ENCODE results near the gene FUT3. TPM values are rescaled to one million over a fixed set of nuclear protein-coding genes. Genes with fewer than 3 reads are reported as not detected.

Gene FUT3
- 0.26 and 0.34 TPM in 2 replicates for total RNA-seq (2022)
- Bru-seq, nascent RNA: not detected
- BruChase-seq, experiment 1, labeled RNA remaining after a 2-hour chase: percentile 24 among the genes with signal in this experiment
- percentile 39 among the genes with signal in this experiment for BruChase-seq, experiment 2, labeled RNA remaining after a 6-hour chase
- long read RNA-seq: 0 reads

DNA sequence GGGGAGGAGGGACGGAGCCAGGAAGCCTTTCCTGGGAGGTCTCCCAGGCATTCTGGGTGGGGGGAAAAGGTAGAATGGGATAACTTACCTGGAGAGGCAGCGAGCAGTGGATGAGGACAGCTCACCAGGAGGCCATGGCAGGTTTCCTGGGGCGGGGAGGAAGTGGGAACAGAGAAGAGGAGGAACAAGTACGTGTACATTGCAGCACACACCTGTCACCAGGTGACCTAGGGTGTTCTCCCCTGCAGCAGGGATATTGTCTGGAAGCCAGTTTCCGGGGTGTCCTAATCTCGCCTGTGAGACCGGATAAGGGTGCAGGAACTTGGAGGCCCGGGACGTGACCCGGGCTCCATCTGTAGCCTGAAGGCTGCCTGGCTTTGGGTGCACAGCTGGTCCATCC, at the start of gene FUT3:
TSS of gene FUT3 (minus strand) at position 148 of the 400 bp plus-strand sequence.
- H3K27me3 Mint-ChIP-seq (ENCODE audit: insufficient read depth, unreplicated experiment): no peaks in the 10 kb centered on the region
- no peak within 1 kb of the TSS for H3K4me3 ChIP-seq (ENCODE audit: low read depth, low read length)
- BruUV-seq (replicated peaks): no TSS peak
- no peaks in the 10 kb centered on the region for H3K36me3 Mint-ChIP-seq (ENCODE audit: insufficient read depth, unreplicated experiment)
- POLR2A ChIA-PET: no interaction called here
- no peak within 1 kb of the TSS for H3K4me3 Mint-ChIP-seq (ENCODE audit: unreplicated experiment)
- no peaks in the 10 kb centered on the region for H3K4me1 Mint-ChIP-seq (ENCODE audit: low read depth, unreplicated experiment)
- H3K9me3 ChIP-seq: no peaks in the 10 kb centered on the region
- no peaks in the 10 kb centered on the region for H3K4me1 ChIP-seq
- CTCF ChIA-PET: interaction anchor here (0.7 kb wide), 1 partner anchor 13 kb away, joined by 3 read pairs; no protein-coding TSS in a partner anchor
- H3K36me3 ChIP-seq (ENCODE audit: control insufficient read depth, insufficient read depth, low read length): no peaks in the 10 kb centered on the region
- no peak within 1 kb of the TSS for H3K27ac Mint-ChIP-seq (ENCODE audit: unreplicated experiment)
- H3K9me3 Mint-ChIP-seq (ENCODE audit: unreplicated experiment): no peaks in the 10 kb centered on the region
- DNase-seq: no peak
- no peaks in the 10 kb centered on the region for H3K27me3 ChIP-seq (replicated peaks; ENCODE audit: control insufficient read depth, insufficient read depth, low read length)
- intact Hi-C loops (cut with micrococcal nuclease; ENCODE audit: unreplicated experiment): no loop called here
- TF ChIP-seq, protein P1, sequence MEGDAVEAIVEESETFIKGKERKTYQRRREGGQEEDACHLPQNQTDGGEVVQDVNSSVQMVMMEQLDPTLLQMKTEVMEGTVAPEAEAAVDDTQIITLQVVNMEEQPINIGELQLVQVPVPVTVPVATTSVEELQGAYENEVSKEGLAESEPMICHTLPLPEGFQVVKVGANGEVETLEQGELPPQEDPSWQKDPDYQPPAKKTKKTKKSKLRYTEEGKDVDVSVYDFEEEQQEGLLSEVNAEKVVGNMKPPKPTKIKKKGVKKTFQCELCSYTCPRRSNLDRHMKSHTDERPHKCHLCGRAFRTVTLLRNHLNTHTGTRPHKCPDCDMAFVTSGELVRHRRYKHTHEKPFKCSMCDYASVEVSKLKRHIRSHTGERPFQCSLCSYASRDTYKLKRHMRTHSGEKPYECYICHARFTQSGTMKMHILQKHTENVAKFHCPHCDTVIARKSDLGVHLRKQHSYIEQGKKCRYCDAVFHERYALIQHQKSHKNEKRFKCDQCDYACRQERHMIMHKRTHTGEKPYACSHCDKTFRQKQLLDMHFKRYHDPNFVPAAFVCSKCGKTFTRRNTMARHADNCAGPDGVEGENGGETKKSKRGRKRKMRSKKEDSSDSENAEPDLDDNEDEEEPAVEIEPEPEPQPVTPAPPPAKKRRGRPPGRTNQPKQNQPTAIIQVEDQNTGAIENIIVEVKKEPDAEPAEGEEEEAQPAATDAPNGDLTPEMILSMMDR (IDR thresholded peaks at IDR 0.05; ENCODE audit: insufficient read depth in 1 of 2, low read depth in 1 of 2, low read length in 1 of 2, severe bottlenecking in 1 of 2, unreplicated experiment in 1 of 2): no peak

GRCh38 chr19:5900976-5901375, 49.7 kb upstream of the FUT3 start:
- no peaks in the 10 kb centered on the region for H3K27me3 Mint-ChIP-seq (ENCODE audit: insufficient read depth, unreplicated experiment)
- DNase-seq: no peak
- ChIA-PET POLR2A (no interaction called here), CTCF (no interaction called here)
- Histone ChIP-seq H3K9me3 (no peaks in the 10 kb centered on the region), H3K36me3 (ENCODE audit: control insufficient read depth, insufficient read depth, low read length) (no peaks in the 10 kb centered on the region), H3K27me3 (replicated peaks; ENCODE audit: control insufficient read depth, insufficient read depth, low read length) (no peaks in the 10 kb centered on the region), H3K4me1 (no peaks in the 10 kb centered on the region; the same call in 1 of the 2 replicates), H3K4me3 (ENCODE audit: low read depth, low read length) (no peak overlapping the region)
- H3K9me3 Mint-ChIP-seq (ENCODE audit: unreplicated experiment): no peaks in the 10 kb centered on the region
- no TSS peak for BruUV-seq (replicated peaks)
- no peak overlapping the region for H3K4me3 Mint-ChIP-seq (ENCODE audit: unreplicated experiment)
- TF ChIP-seq, protein P1 (IDR thresholded peaks at IDR 0.05; ENCODE audit: insufficient read depth in 1 of 2, low read depth in 1 of 2, low read length in 1 of 2, severe bottlenecking in 1 of 2, unreplicated experiment in 1 of 2): no peak
- intact Hi-C loops (cut with micrococcal nuclease; ENCODE audit: unreplicated experiment): loop anchor here (5.0 kb wide), 1 partner anchor 74 kb away; no protein-coding TSS in a partner anchor
- H3K36me3 Mint-ChIP-seq (ENCODE audit: insufficient read depth, unreplicated experiment): peaks cover 36% of the 10 kb centered on the region
- H3K27ac Mint-ChIP-seq (ENCODE audit: unreplicated experiment): no peak overlapping the region
- no peaks in the 10 kb centered on the region for H3K4me1 Mint-ChIP-seq (ENCODE audit: low read depth, unreplicated experiment)

DNA sequence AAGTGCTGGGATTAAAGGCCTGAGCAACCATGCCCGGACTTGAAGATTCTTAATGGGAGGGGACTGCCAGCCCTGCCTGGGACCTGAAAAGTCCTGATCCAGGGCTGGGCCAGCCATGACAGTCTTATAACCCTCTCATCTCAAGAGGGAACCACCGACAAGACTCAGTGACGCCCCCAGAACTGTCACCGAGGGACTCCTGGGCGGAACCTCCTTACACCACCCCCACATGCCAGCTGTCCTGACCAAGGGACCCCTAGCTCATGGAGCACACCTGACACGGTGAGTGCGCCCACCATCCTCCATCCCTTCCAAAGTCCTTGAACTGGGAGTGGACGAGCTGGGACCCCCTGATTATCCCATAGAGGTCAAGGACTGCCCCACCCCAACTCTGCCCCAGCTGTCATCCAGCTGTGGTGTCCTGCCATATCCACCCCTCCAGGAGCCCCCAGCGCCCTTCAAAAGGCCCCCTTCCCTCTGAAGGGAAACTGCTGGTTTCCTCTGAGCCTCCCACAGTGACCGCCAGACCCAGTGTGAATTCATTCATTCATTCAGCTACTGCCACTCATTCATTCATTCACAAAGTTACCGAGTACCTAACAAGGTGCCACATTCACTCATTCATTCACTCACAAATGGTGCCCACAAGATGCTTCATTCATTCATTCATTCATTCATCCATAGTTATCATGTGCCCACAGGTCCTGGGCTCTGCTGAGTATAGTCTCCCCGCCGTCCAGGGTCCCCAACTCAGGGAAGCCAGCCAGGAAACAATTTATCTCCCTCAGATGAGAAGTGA, 48.7 kb upstream of the FUT3 start:
- Mint-ChIP-seq H3K4me1 (ENCODE audit: low read depth, unreplicated experiment) (no peaks in the 10 kb centered on the region), H3K9me3 (ENCODE audit: unreplicated experiment) (no peaks in the 10 kb centered on the region), H3K4me3 (ENCODE audit: unreplicated experiment) (no peak overlapping the region), H3K27ac (ENCODE audit: unreplicated experiment) (no peak overlapping the region), H3K36me3 (ENCODE audit: insufficient read depth, unreplicated experiment) (peaks cover 39% of the 10 kb centered on the region), H3K27me3 (ENCODE audit: insufficient read depth, unreplicated experiment) (no peaks in the 10 kb centered on the region)
- intact Hi-C loops (cut with micrococcal nuclease; ENCODE audit: unreplicated experiment): loop anchor here (5.0 kb wide), 1 partner anchor 73 kb away; no protein-coding TSS in a partner anchor
- Histone ChIP-seq H3K36me3 (ENCODE audit: control insufficient read depth, insufficient read depth, low read length) (no peaks in the 10 kb centered on the region; the same call in 1 of the 2 replicates), H3K27me3 (replicated peaks; ENCODE audit: control insufficient read depth, insufficient read depth, low read length) (no peaks in the 10 kb centered on the region), H3K4me3 (ENCODE audit: low read depth, low read length) (no peak overlapping the region), H3K4me1 (no peaks in the 10 kb centered on the region; the same call in 1 of the 2 replicates), H3K9me3 (no peaks in the 10 kb centered on the region)
- no peak for DNase-seq
- ChIA-PET POLR2A (interaction anchor here (0.6 kb wide), 2 partner anchors 18 to 126 kb away, joined by 4 to 7 read pairs; no protein-coding TSS in a partner anchor), CTCF (no interaction called here)
- BruUV-seq (replicated peaks): no TSS peak
- TF ChIP-seq, protein P1 (IDR thresholded peaks at IDR 0.05; ENCODE audit: insufficient read depth in 1 of 2, low read depth in 1 of 2, low read length in 1 of 2, severe bottlenecking in 1 of 2, unreplicated experiment in 1 of 2): no peak

Data from Caco-2 (cell line).